Ascending aorta (tissue), 2 donors: Measurements from ENCODE around the gene ASRGL1. TPM values are rescaled to one million over a fixed set of nuclear protein-coding genes. Genes with fewer than 3 reads are reported as not detected.

Experiments
- DNase-seq, 2 donors: peaks; one replicate each; pipeline ENCODE4 v3.0.0-alpha.2; 2019; ENCODE audit warnings: low spot score in 2 of 2
- H3K27ac ChIP-seq, 2 donors: fragments of 200-600 bp; sonication (generic); one replicate each; pipeline ENCODE4 v1.5.1; 2016 to 2017; ENCODE audit warnings: mild to moderate bottlenecking in 1 of 2
- H3K27me3 ChIP-seq: fragments of 200-600 bp; sonication (generic); one replicate; pipeline ENCODE4 v1.5.1; 2017
- H3K36me3 ChIP-seq, 2 donors: fragments of 200-600 bp; sonication (generic); one replicate each; pipeline ENCODE4 v1.5.1; 2016
- H3K4me1 ChIP-seq, 2 donors: fragments of 200-600 bp; sonication (generic); one replicate each; pipeline ENCODE4 v1.5.1; 2016 to 2017; ENCODE audit warnings: mild to moderate bottlenecking in 1 of 2
- H3K4me3 ChIP-seq, 2 donors: fragments of 200-600 bp; sonication (generic); one replicate each; pipeline ENCODE4 v1.5.1; 2016 to 2017; ENCODE audit warnings: mild to moderate bottlenecking in 1 of 2
- H3K9me3 ChIP-seq, 2 donors: fragments of 200-600 bp; sonication (generic); one replicate each; pipeline ENCODE4 v1.5.1; 2016
- intact Hi-C: fragments of 100-400 bp; cut with DNase I; formaldehyde crosslinking; loops from one replicate; pipeline ENCODE4 v1.15.1; 2023
- total RNA-seq: library from RNA; depleted of rRNA; stranded (reverse); fragments of >200 nt; gene quantifications from one replicate; pipeline ENCODE4 v1.1.0, GENCODE V29; 2016
- TF ChIP-seq, protein P1 (sequence below), 3 experiments: fragments of 200-600 bp in 2 of 3; fragments of 450-650 bp in 1 of 3; sonication (generic) in 2 of 3; IDR thresholded peaks; one replicate each; pipeline ENCODE4 v1.5.1; 2016 to 2019; ENCODE audit warnings: antibody characterized with exemption in 3 of 3, mild to moderate bottlenecking in 1 of 3, moderate library complexity in 1 of 3

ASRGL1 gene
- total RNA-seq, 1 donor from 2014 or later: 69.8 TPM

DNA sequence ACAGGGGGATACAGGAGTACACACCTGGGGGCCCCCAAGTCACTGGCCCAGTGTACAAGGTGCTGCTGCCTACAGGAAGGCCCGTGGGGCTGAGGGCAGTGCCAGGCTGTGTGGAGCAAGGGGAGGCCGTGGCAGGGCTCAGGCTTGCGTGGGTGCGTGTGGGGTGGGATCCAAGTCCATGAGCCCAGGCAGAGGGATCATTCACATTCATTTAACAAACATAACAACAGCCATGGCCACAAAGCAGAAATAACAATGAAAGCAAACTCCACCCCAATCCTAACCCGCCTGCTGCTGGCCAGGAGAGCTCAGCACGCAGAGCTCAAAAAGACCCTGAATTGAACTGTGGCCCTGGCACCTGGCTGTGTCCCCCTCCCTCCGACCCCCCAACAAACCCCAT lies 64.6 kb downstream of the ASRGL1 start:
- Histone ChIP-seq H3K9me3 (no peaks in the 10 kb centered on the region), H3K27ac (peak overlapping the region; percentile 87), H3K4me3 (peak overlapping the region in 1 of 2 donors; percentile 31), H3K4me1 (peaks cover 44 to 54% of the 10 kb centered on the region in 2 donors), H3K36me3 (no peaks in the 10 kb centered on the region), H3K27me3 (no peaks in the 10 kb centered on the region)
- TF ChIP-seq, protein P1, sequence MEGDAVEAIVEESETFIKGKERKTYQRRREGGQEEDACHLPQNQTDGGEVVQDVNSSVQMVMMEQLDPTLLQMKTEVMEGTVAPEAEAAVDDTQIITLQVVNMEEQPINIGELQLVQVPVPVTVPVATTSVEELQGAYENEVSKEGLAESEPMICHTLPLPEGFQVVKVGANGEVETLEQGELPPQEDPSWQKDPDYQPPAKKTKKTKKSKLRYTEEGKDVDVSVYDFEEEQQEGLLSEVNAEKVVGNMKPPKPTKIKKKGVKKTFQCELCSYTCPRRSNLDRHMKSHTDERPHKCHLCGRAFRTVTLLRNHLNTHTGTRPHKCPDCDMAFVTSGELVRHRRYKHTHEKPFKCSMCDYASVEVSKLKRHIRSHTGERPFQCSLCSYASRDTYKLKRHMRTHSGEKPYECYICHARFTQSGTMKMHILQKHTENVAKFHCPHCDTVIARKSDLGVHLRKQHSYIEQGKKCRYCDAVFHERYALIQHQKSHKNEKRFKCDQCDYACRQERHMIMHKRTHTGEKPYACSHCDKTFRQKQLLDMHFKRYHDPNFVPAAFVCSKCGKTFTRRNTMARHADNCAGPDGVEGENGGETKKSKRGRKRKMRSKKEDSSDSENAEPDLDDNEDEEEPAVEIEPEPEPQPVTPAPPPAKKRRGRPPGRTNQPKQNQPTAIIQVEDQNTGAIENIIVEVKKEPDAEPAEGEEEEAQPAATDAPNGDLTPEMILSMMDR (IDR thresholded peaks at IDR 0.05): no peak
- intact Hi-C loops: loop anchor here (2.0 kb wide), 1 partner anchor 141 kb away; no protein-coding TSS in a partner anchor
- DNase-seq: no peak

- Histone ChIP-seq H3K9me3 (no peaks in the 10 kb centered on the region), H3K4me3 (peak overlapping the region in 1 of 2 donors; percentile 31), H3K27ac (peak overlapping the region; percentile 87), H3K36me3 (no peaks in the 10 kb centered on the region), H3K27me3 (no peaks in the 10 kb centered on the region), H3K4me1 (peaks cover 42 to 54% of the 10 kb centered on the region in 2 donors)
- DNase-seq: peak in 1 of 2 donors; percentile 82
- intact Hi-C loops: loop anchor here (2.0 kb wide), 1 partner anchor 140 kb away; no protein-coding TSS in a partner anchor
- TF ChIP-seq, protein P1 (IDR thresholded peaks at IDR 0.05): no peak
These were observed 65.1 kb downstream of the ASRGL1 start for GRCh38 chr11:62402226-62402959.

DNA sequence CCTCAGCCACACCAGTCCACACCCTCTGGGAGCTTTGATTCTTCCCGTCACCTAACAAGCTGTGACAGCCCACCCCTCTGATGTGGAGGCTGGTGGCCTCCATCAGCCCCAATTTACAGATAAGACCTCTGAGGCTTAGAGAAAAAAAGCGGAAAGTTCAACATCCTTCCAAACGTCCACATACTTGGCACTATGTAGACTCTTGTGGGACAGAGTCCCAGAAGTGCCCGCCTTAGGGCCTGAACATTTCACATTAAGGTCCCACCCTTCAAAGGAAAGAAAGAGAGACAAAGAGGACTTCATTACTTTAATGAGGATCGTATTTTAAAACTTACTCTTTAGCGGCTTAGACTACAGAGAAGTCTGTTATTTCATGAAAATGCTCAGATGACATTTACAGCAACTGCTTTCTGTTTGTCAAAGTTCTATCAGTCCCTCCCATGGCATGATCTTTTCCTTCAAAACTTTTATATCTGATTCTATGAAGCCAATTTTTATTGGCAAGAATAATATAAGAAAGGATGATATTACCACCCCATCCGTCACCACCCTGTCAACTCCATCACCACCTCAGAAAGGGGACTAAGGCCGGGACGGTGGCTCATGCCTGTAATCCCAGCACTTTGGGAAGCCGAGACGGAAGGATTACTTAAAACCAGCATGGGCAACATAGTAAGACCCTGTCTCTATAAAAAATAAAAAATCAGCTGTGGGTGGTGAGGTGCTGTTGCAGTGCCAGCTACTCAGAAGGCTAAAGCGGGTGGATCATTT lies 65.9 kb downstream of the ASRGL1 start:
- Histone ChIP-seq H3K9me3 (no peaks in the 10 kb centered on the region), H3K4me3 (peak overlapping the region in 1 of 2 donors; percentile 31), H3K36me3 (no peaks in the 10 kb centered on the region), H3K4me1 (peaks cover 42 to 54% of the 10 kb centered on the region in 2 donors), H3K27ac (peak overlapping the region; percentile 87), H3K27me3 (no peaks in the 10 kb centered on the region)
- intact Hi-C loops: loop anchor here (2.0 kb wide), 1 partner anchor 140 kb away; no protein-coding TSS in a partner anchor
- DNase-seq: no peak
- TF ChIP-seq, protein P1 (IDR thresholded peaks at IDR 0.05): no peak

GRCh38 chr11:62404435-62404834 lies 67.2 kb downstream of the ASRGL1 start:
- DNase-seq: no peak
- Histone ChIP-seq H3K4me1 (peaks cover 30 to 41% of the 10 kb centered on the region in 2 donors), H3K9me3 (no peaks in the 10 kb centered on the region), H3K36me3 (no peaks in the 10 kb centered on the region), H3K27ac (no peak overlapping the region), H3K27me3 (no peaks in the 10 kb centered on the region), H3K4me3 (no peak overlapping the region)
- intact Hi-C loops: no loop called here
- TF ChIP-seq, protein P1 (IDR thresholded peaks at IDR 0.05): no peak

GRCh38 chr11:62404901-62405300 lies 67.7 kb downstream of the ASRGL1 start:
- intact Hi-C loops: no loop called here
- TF ChIP-seq, protein P1 (IDR thresholded peaks at IDR 0.05): no peak
- no peak overlapping the region for H3K4me3 ChIP-seq
- H3K36me3 ChIP-seq: no peaks in the 10 kb centered on the region
- no peak for DNase-seq
- no peaks in the 10 kb centered on the region for H3K9me3 ChIP-seq
- H3K27ac ChIP-seq: no peak overlapping the region
- peaks cover 26 to 36% of the 10 kb centered on the region in 2 donors for H3K4me1 ChIP-seq
- no peaks in the 10 kb centered on the region for H3K27me3 ChIP-seq
